Mesenchymal stem cell (in vitro differentiated cells and primary cell): Measurements from ENCODE around the gene BTBD3.

ENCODE experiments used
- DNase-seq: peaks from one replicate; pipeline ENCODE4 v3.0.0-alpha.2; 2013
- H2AFZ ChIP-seq: one replicate; pipeline ENCODE4 v1.6.1; 2013; ENCODE audit warnings: low read depth, mild to moderate bottlenecking, control low read depth, inconsistent platforms, low read length, moderate library complexity
- H2AK5ac ChIP-seq: 2 replicates; pipeline ENCODE4 v1.6.1; 2013; ENCODE audit warnings: low read length, moderate library complexity, mild to moderate bottlenecking, inconsistent platforms; ENCODE audit not compliant: severe bottlenecking
- H2BK120ac ChIP-seq: one replicate; pipeline ENCODE4 v1.6.1; 2013; ENCODE audit warnings: low read depth, mild to moderate bottlenecking, inconsistent platforms, low read length, moderate library complexity
- H2BK12ac ChIP-seq, 2 experiments: one replicate each; pipeline ENCODE4 v1.6.1; 2013; ENCODE audit warnings: inconsistent platforms in 2 of 2, low read length in 2 of 2, mild to moderate bottlenecking in 2 of 2, moderate library complexity in 2 of 2, control low read depth in 1 of 2
- H2BK15ac ChIP-seq: one replicate; pipeline ENCODE4 v1.6.1; 2013; ENCODE audit warnings: mild to moderate bottlenecking, low read depth, inconsistent platforms; ENCODE audit not compliant: poor library complexity, severe bottlenecking
- H2BK5ac ChIP-seq: 2 replicates; pipeline ENCODE4 v1.6.1; 2013; ENCODE audit warnings: low read depth, mild to moderate bottlenecking, low read length, control low read depth, inconsistent platforms; ENCODE audit not compliant: poor library complexity, severe bottlenecking
- H3K14ac ChIP-seq, 2 experiments: one replicate each; pipeline ENCODE4 v1.6.1; 2013; ENCODE audit warnings: inconsistent platforms in 2 of 2, low read length in 2 of 2, control low read depth in 1 of 2, mild to moderate bottlenecking in 1 of 2, moderate library complexity in 1 of 2
- H3K18ac ChIP-seq, 2 experiments: one replicate each; pipeline ENCODE4 v1.6.1; 2013; ENCODE audit warnings: inconsistent platforms in 2 of 2, low read length in 2 of 2, control low read depth in 1 of 2, low read depth in 1 of 2, mild to moderate bottlenecking in 1 of 2
- H3K23ac ChIP-seq, 2 experiments: one replicate each; pipeline ENCODE4 v1.6.1; 2013; ENCODE audit warnings: inconsistent platforms in 2 of 2, low read length in 2 of 2, mild to moderate bottlenecking in 2 of 2, moderate library complexity in 2 of 2, control low read depth in 1 of 2
- H3K27ac ChIP-seq: 2 replicates; pipeline ENCODE4 v1.5.1; 2013; ENCODE audit warnings: mild to moderate bottlenecking, moderate library complexity, low read length, control low read depth, inconsistent platforms; ENCODE audit not compliant: poor library complexity, severe bottlenecking
- H3K27me3 ChIP-seq, 2 experiments: 2 replicates each; pipeline versions ENCODE4 v1.6.1 to v1.7.0; 2013; ENCODE audit warnings: low read length in 2 of 2, mild to moderate bottlenecking in 2 of 2, moderate library complexity in 2 of 2, control low read depth in 1 of 2, inconsistent platforms in 1 of 2; ENCODE audit not compliant: control insufficient read depth in 1 of 2, insufficient read depth in 1 of 2
- H3K36me3 ChIP-seq, 2 experiments: 2 replicates each; pipeline versions ENCODE4 v1.6.1 to v1.7.0; 2013; ENCODE audit warnings: low read length in 2 of 2, control low read depth in 1 of 2, inconsistent platforms in 1 of 2, low read depth in 1 of 2, mild to moderate bottlenecking in 1 of 2; ENCODE audit not compliant: insufficient read depth in 2 of 2, control insufficient read depth in 1 of 2
- H3K4ac ChIP-seq, 2 experiments: one replicate each; pipeline ENCODE4 v1.6.1; 2013; ENCODE audit warnings: inconsistent platforms in 2 of 2, low read length in 2 of 2, mild to moderate bottlenecking in 2 of 2, moderate library complexity in 2 of 2, control low read depth in 1 of 2, low read depth in 1 of 2
- H3K4me1 ChIP-seq: 2 replicates; pipeline ENCODE4 v1.6.1; 2013; ENCODE audit warnings: low read depth, low read length, control low read depth; ENCODE audit not compliant: control insufficient read depth, insufficient read depth
- H3K4me2 ChIP-seq: 2 replicates; pipeline ENCODE4 v1.6.1; 2013; ENCODE audit warnings: low read length, mild to moderate bottlenecking, inconsistent platforms; ENCODE audit not compliant: poor library complexity, severe bottlenecking
- H3K4me3 ChIP-seq, 2 experiments: 2 replicates each; pipeline versions ENCODE4 v1.5.1 to v1.7.0; 2013; ENCODE audit warnings: low read length in 2 of 2, mild to moderate bottlenecking in 2 of 2, control low read depth in 1 of 2, low read depth in 1 of 2; ENCODE audit not compliant: insufficient read depth in 1 of 2
- H3K79me1 ChIP-seq: replicated peaks from 2 replicates; pipeline ENCODE4 v1.6.1; 2013; ENCODE audit warnings: mild to moderate bottlenecking, control low read depth, low read length, inconsistent platforms; ENCODE audit not compliant: poor library complexity, severe bottlenecking
- H3K9ac ChIP-seq: 2 replicates; pipeline ENCODE4 v1.7.0; 2013; ENCODE audit warnings: mild to moderate bottlenecking, low read length, moderate library complexity
- H3K9me3 ChIP-seq: 2 replicates; pipeline ENCODE4 v1.7.0; 2013; ENCODE audit warnings: mild to moderate bottlenecking, low read length; ENCODE audit not compliant: control insufficient read depth
- H4K8ac ChIP-seq: one replicate; pipeline ENCODE4 v1.6.1; 2013; ENCODE audit warnings: inconsistent platforms, mild to moderate bottlenecking, low read length, moderate library complexity
- H4K91ac ChIP-seq: one replicate; pipeline ENCODE4 v1.6.1; 2013; ENCODE audit warnings: mild to moderate bottlenecking, low read length, inconsistent platforms
- WGBS: methylation state at CpG from one replicate; pipeline ENCODE4 v1.1.7; 2013; ENCODE audit warnings: mixed read lengths; 5-methylcytosine and 5-hydroxymethylcytosine counted together

BTBD3 gene

GRCh38 chr20:11972478-11972877 is 54.8 kb downstream of the BTBD3 start:
- no peak overlapping the region for H3K4me2 ChIP-seq
- H2BK12ac ChIP-seq = no peak overlapping the region
- H4K91ac ChIP-seq = no peak overlapping the region
- no peak overlapping the region for H3K14ac ChIP-seq
- no peak overlapping the region for H3K27ac ChIP-seq
- H3K23ac ChIP-seq = no peak overlapping the region
- H2BK120ac ChIP-seq = no peak overlapping the region
- peaks cover 9% of the 10 kb centered on the region for H3K9me3 ChIP-seq
- no peak for DNase-seq
- H3K9ac ChIP-seq = no peak overlapping the region
- WGBS = 93% methylated on average over 2 of the region's 2 CpGs
- H3K79me1 ChIP-seq = no peaks in the 10 kb centered on the region
- no peak overlapping the region for H3K18ac ChIP-seq
- H2AFZ ChIP-seq = no peak overlapping the region
- H2BK15ac ChIP-seq = no peak overlapping the region
- no peak overlapping the region for H2AK5ac ChIP-seq
- no peak overlapping the region for H3K4ac ChIP-seq
- H3K4me1 ChIP-seq = no peaks in the 10 kb centered on the region
- H3K4me3 ChIP-seq = no peak overlapping the region
- no peak overlapping the region for H2BK5ac ChIP-seq
- no peaks in the 10 kb centered on the region for H3K27me3 ChIP-seq
- H4K8ac ChIP-seq = no peak overlapping the region
- no peaks in the 10 kb centered on the region for H3K36me3 ChIP-seq
